Cortex of kidney (tissue), 1 donor: ENCODE results near the gene ZNF189.
"Not testable (repeated sequence)": the region's sequence is repeated elsewhere in the genome, so short reads cannot be mapped to it uniquely, and the experiment has no call there.

Experiments
- DNase-seq: peaks from one replicate; lab custom pipeline; 2025; lab: John Stamatoyannopoulos, UW

Gene ZNF189

GRCh38 chr9:101380295-101380694, 18.4 kb upstream of the ZNF189 start:
- DNase-seq = no peak

DNA sequence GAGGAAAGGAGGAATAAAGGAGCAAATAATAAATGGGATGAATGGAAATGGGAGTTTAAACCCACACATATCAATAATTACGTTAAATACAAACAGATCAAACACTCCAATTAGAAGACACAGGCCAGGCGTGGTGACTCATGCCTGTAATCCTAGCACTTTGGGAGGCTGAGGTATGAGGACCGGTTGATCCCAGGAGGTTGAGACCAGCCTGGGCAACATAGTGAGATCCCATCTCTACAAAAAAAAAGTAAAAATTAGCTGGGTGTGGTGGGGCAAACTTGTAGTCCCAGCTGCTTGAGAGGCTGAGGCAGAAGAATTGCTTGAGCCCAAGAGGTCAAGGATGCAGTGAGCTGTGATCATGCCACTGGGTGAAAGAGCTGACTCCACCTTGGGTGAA, 17.5 kb upstream of the ZNF189 start:
- DNase-seq = no peak

- DNase-seq = no peak
Measured at GRCh38 chr9:101381833-101382342, 16.8 kb upstream of the ZNF189 start.

DNA sequence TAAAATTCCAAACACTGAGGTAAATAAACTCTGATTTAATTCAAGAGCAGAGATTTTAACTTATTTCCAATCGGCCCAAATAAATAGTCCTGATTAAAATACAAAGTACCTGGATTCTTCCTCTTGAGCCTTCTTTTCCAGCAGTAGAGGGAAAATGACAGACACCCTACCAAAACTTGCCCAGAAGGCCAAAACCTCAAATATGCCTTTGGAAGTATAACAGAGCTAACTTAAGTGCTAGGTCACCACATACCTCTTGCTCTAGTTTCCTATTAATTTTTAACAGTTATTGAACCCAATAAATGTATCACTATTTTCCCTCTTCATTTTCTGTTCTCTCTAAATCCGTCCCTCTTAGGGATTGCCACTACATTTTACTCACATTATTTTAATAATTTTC, 15.3 kb upstream of the ZNF189 start:
- DNase-seq = no peak

DNA sequence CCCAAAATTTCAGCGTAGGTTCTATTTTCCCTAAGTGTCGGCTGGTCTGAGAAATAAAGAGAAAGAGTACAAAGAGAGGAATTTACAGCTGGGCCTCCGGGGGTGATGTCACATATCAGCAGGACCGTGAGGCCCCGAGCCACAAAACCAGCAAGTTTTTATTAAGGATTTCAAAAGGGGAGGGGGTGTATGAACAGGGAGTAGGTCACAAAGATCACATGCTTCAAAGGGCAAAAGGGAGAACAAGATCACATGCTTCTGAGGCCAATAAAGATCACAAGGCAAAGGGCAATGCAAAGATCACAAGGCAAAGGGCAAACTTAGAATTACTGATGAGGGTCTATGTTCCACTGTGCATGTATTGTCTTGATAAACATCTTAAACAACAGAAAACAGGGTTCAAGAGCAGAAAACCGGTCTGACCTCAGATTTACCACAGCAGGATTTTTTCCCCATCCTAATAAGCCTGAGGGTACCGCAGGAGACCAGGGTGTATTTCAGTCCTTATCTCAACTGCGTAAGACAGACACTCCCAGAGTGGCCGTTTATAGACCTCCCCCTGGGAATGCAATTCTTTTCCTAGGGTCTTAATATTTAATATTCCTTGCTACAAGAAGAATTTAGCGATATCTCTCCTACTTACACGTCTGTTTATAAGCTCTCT, 13.6 kb upstream of the ZNF189 start, which contains the start of gene BAAT:
BAAT (minus strand) TSS at position 134 of the 664 bp plus-strand sequence. CDS start 13,602 bp downstream, outside the sequence.
- not testable (repeated sequence) for DNase-seq

- no peak for DNase-seq
Measured at GRCh38 chr9:101387871-101388506, 10.7 kb upstream of the ZNF189 start.

DNA sequence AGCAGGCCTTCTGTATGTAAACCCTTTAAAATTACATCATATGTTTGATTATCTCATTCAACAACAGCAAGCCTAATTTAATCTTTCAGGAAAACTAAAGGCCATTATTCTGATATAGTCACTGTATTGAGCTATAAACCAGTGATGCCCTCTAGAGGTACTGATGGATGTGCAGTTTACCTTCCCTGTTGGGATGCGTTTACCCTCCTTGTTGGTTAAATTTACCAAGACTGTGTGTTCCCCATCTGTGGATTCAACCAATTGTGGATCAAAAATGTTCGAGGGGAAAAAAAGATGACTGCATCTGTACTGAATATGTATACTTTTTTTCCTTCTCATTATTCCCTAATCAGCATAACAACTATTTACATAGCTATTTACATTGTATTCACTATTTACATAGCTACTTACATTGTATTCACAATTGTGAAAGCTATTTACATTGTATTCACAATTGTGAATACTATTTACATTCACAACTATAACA, 10.1 kb upstream of the ZNF189 start:
- DNase-seq = no peak

DNA sequence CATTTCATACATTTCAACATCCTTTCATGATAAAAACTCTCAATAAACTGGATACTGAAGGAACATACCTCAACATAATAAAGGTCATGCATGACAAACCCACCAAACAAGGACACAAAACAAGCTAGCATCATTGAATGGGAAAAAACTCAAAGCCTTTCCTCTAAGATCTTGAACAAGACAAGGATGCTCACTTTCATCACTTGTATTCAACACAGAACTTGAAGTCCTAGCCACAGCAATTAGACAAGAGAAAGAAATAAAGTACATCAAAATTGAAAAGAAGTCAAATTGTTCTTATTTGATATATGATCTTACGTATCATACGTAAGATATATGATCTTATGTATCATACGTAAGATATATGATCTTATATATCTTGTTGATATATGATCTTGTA, 5.5 kb upstream of the ZNF189 start:
- DNase-seq = no peak

DNA sequence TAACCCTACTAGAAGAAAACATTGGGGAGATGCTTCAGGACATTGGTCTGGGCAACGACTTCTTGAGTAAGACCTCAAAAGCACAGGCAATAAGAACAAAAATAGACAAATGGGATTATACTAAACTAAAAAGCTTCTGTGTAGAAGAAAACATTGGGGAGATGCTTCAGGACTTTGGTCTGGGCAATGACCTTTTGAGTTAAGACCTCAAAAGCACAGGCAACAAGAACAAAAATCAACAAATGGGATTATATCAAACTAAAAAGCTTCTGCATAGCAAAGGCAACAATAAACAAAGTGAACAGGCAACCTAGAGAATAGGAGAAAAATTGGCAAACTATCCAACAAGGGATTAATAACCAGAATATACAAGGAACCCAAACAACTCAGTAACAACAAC, 4.0 kb upstream of the ZNF189 start:
- DNase-seq = no peak

GRCh38 chr9:101397746-101398067, 944 bp upstream of the ZNF189 start:
- DNase-seq = no peak

- DNase-seq = no peak
Measured at GRCh38 chr9:101398930-101399642, 435 bp downstream of the ZNF189 start.

DNA sequence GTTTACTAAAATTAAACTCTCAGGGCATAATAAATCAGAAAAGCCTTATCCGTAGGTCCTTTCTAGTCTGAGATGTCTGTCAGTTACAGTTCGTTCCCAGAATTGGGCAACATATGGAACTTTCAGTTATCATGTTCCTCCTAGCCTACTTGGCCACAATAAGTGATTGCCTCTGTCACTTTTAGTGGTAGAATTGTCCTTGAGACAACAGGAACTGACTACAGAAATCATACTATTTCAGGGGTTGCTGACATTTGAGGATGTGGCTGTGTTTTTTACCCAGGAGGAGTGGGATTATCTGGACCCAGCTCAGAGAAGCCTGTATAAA, 956 bp downstream of the ZNF189 start:
- no peak for DNase-seq

DNA sequence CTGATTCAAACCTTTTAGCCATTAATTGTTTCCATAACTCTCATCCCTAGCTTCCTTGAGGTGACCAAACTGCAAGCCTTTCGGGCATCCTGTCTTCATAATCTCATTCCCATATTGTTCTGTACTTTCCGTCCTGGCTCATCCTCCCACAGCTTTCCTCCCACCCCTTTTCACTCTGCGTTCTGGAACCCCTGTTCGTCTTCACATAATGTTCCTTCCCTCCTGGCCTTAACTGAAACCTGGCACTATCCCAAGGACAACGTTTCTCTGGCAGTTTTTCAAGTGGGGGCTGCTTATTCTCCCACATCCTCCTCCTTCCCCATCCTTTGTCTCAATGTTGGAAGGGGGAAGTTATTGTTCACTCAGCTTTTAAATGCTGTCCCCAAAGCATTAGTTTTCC, 1.5 kb downstream of the ZNF189 start:
- no peak for DNase-seq

GRCh38 chr9:101403516-101404285, 5.0 kb downstream of the ZNF189 start:
- no peak for DNase-seq

DNA sequence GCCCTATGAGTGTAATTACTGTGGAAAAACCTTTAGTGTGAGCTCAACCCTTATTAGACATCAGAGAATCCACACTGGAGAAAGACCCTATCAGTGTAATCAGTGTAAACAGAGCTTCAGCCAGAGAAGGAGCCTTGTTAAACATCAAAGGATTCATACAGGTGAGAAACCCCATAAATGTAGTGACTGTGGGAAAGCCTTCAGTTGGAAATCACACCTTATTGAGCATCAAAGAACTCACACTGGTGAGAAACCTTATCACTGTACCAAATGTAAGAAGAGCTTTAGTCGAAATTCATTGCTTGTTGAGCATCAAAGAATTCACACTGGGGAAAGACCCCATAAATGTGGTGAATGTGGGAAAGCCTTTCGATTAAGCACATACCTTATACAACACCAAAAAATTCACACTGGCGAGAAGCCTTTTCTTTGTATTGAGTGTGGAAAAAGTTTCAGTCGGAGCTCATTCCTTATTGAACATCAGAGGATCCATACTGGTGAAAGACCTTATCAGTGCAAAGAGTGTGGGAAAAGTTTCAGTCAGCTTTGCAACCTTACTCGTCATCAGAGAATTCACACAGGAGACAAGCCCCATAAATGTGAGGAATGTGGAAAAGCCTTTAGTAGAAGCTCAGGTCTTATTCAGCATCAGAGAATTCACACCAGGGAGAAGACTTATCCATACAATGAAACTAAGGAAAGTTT, 9.9 kb downstream of the ZNF189 start:
- DNase-seq = no peak

DNA sequence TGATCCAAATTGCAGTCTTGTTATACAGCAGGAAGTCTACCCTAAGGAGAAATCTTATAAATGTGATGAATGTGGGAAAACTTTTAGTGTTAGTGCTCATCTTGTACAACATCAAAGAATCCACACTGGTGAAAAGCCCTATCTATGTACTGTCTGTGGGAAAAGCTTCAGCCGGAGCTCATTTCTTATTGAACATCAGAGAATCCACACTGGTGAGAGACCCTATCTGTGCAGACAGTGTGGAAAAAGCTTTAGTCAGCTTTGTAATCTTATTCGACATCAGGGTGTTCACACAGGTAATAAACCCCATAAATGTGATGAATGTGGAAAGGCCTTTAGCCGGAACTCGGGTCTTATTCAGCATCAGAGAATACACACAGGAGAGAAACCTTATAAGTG, 10.4 kb downstream of the ZNF189 start:
- DNase-seq = no peak

- no peak for DNase-seq
Measured at GRCh38 chr9:101414839-101415238, 16.2 kb downstream of the ZNF189 start.

- DNase-seq = no peak
Measured at GRCh38 chr9:101415578-101415977, 16.9 kb downstream of the ZNF189 start.

DNA sequence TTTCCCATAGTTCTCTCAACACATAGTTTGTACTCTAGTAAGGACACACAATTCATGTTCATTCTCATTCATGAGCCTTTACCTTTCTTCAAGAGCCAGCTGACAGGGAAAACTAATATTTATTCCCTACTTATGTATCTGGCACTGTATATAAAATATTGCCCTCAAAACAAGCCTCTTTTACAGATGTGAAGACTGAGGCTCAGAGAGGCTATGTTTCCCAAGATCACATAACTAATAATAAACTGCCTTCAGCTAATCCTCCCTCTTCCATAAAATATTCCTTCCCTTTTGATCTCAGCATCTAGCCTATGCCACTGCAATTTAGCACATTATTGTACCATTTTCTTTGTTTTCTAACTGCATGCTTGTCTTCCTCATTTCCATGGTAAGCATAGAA, 18.7 kb downstream of the ZNF189 start:
- DNase-seq = no peak

DNA sequence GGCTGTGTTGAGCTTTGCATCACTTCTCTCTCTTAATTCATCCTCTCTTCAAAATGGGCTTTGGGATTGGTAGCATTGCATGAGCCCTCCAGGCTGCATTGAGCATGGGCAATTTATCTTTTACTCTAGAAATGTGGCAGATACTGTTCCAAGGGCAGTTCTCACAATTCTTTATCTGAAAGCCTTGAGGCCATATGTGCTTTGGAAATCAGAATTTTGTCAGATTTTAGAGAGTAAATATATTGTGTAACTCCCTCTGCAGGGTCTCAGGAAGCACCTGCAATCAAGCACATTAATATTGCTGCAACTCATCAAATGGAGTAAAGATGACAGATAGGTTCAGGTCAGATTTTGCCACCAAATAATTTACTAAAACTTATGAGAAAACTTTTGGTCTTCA, 19.3 kb downstream of the ZNF189 start:
- DNase-seq = no peak

- DNase-seq = no peak
Measured at GRCh38 chr9:101418518-101419430, 20.1 kb downstream of the ZNF189 start.
